ENCODE data around the gene PCBP3.
"Not testable (repeated sequence)": the region's sequence is repeated elsewhere in the genome, so short reads cannot be mapped to it uniquely, and the experiment has no call there.

PCBP3 gene

DNA sequence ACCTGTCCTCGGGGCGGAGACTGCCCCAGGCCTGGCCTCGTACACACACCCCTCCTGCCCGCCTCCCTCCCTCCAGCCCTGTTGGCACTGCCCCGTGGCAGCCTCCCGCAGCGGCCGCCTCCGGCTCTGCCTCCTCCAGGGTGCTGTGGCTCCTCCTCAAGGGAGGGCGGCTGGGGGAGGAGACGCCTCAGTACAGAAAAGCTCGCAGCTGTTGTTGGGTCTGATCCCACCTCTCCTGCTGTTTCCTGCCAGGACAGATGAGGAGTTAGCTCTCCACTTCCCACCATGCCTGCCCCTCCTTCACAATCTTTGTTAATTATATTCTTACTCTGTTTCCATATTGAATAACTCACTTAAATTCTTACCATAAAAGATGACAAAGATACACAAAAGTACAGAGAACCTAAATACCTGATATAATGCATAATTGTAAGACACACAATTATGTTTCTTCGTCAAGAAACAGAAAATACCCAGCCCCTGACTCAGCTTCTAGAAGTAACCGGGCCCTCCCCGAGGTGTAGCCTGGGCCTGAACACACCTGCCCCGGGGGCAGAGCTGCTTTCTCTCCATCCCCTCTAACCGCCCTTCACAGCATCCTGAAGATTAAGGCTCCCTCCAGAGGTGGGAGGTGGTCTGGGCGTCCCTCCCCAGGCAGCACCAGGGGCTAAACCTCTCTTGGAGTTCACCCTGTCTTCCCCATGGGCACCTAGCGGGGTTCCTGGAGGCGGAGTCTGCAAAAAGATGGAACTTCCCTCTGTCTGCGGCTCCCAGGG, 307.4 kb downstream of the PCBP3 start:
- Histone ChIP-seq H3K9me3 (ENCODE audit: insufficient read depth, low read length) (no peaks in the 10 kb centered on the region), H3K79me2 (ENCODE audit: insufficient read depth, low read length) (no peaks in the 10 kb centered on the region), H3K36me3 (ENCODE audit: low read length) (no peaks in the 10 kb centered on the region), H3K9ac (ENCODE audit: low read length) (no peak overlapping the region), H3K4me2 (ENCODE audit: low read depth, low read length, poor library complexity, severe bottlenecking) (no peak overlapping the region), H3K4me3 (ENCODE audit: insufficient read depth, low read length, poor library complexity, severe bottlenecking) (no peak overlapping the region), H3K27ac (ENCODE audit: low read depth, low read length) (no peak overlapping the region), H3K27me3 (ENCODE audit: low read length) (no peaks in the 10 kb centered on the region), H3F3A (ENCODE audit: insufficient read depth) (no peaks in the 10 kb centered on the region), H4K20me1 (ENCODE audit: low read depth, low read length) (no peaks in the 10 kb centered on the region), H2AFZ (ENCODE audit: low read depth, low read length, severe bottlenecking) (no peak overlapping the region), H3K9me2 (replicated peaks; ENCODE audit: insufficient read depth, low read length) (no peaks in the 10 kb centered on the region)
- no peak for TF ChIP-seq EZH2phosphoT487 (conservative IDR thresholded peaks at IDR 0.05; ENCODE audit: low read length)
- TF ChIP-seq, protein P1, sequence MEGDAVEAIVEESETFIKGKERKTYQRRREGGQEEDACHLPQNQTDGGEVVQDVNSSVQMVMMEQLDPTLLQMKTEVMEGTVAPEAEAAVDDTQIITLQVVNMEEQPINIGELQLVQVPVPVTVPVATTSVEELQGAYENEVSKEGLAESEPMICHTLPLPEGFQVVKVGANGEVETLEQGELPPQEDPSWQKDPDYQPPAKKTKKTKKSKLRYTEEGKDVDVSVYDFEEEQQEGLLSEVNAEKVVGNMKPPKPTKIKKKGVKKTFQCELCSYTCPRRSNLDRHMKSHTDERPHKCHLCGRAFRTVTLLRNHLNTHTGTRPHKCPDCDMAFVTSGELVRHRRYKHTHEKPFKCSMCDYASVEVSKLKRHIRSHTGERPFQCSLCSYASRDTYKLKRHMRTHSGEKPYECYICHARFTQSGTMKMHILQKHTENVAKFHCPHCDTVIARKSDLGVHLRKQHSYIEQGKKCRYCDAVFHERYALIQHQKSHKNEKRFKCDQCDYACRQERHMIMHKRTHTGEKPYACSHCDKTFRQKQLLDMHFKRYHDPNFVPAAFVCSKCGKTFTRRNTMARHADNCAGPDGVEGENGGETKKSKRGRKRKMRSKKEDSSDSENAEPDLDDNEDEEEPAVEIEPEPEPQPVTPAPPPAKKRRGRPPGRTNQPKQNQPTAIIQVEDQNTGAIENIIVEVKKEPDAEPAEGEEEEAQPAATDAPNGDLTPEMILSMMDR (IDR thresholded peaks at IDR 0.05; ENCODE audit: insufficient read depth, low read length, poor library complexity, severe bottlenecking), result no peak

DNA sequence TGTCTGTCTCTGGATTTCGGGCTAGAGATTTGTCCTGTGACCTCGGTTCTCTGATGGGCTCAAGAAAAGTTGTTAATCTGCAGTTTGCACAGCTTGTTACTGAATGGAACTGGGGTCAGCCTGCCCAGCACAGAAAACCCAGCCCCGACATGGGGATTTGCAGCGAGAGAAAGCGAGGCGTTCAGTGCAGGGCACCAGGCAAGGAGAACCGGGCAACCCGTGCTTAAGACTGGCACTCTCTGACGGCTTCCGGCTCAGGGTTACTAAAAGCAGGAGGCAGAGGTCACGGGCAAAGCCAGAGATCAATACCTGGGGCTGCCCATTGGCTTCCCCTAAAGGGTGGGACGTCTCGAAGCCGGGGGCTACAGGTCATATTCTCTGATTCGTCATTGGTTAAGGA, 308.2 kb downstream of the PCBP3 start:
- no peaks in the 10 kb centered on the region for H4K20me1 ChIP-seq (ENCODE audit: low read depth, low read length)
- no peaks in the 10 kb centered on the region for H3K36me3 ChIP-seq (ENCODE audit: low read length)
- TF ChIP-seq, protein P1 (IDR thresholded peaks at IDR 0.05; ENCODE audit: insufficient read depth, low read length, poor library complexity, severe bottlenecking), result no peak
- no peak for TF ChIP-seq EZH2phosphoT487 (conservative IDR thresholded peaks at IDR 0.05; ENCODE audit: low read length)
- H3K79me2 ChIP-seq (ENCODE audit: insufficient read depth, low read length), result no peaks in the 10 kb centered on the region
- H3F3A ChIP-seq (ENCODE audit: insufficient read depth), result no peaks in the 10 kb centered on the region
- no peaks in the 10 kb centered on the region for H3K27me3 ChIP-seq (ENCODE audit: low read length)
- no peak overlapping the region for H3K27ac ChIP-seq (ENCODE audit: low read depth, low read length)
- no peaks in the 10 kb centered on the region for H3K9me3 ChIP-seq (ENCODE audit: insufficient read depth, low read length)
- no peaks in the 10 kb centered on the region for H3K9me2 ChIP-seq (replicated peaks; ENCODE audit: insufficient read depth, low read length)
- no peak overlapping the region for H2AFZ ChIP-seq (ENCODE audit: low read depth, low read length, severe bottlenecking)
- no peak overlapping the region for H3K4me2 ChIP-seq (ENCODE audit: low read depth, low read length, poor library complexity, severe bottlenecking)
- no peak overlapping the region for H3K4me3 ChIP-seq (ENCODE audit: insufficient read depth, low read length, poor library complexity, severe bottlenecking)
- H3K9ac ChIP-seq (ENCODE audit: low read length), result no peak overlapping the region

GRCh38 chr21:45952527-45952926, 309.0 kb downstream of the PCBP3 start:
- not testable (repeated sequence) for H3F3A ChIP-seq (ENCODE audit: insufficient read depth); H3K9me2 ChIP-seq (replicated peaks; ENCODE audit: insufficient read depth, low read length); H3K9ac ChIP-seq (ENCODE audit: low read length); H3K27me3 ChIP-seq (ENCODE audit: low read length); H3K79me2 ChIP-seq (ENCODE audit: insufficient read depth, low read length); H3K27ac ChIP-seq (ENCODE audit: low read depth, low read length); H3K9me3 ChIP-seq (ENCODE audit: insufficient read depth, low read length); H2AFZ ChIP-seq (ENCODE audit: low read depth, low read length, severe bottlenecking); H4K20me1 ChIP-seq (ENCODE audit: low read depth, low read length); H3K4me3 ChIP-seq (ENCODE audit: insufficient read depth, low read length, poor library complexity, severe bottlenecking); H3K36me3 ChIP-seq (ENCODE audit: low read length); H3K4me2 ChIP-seq (ENCODE audit: low read depth, low read length, poor library complexity, severe bottlenecking)

DNA sequence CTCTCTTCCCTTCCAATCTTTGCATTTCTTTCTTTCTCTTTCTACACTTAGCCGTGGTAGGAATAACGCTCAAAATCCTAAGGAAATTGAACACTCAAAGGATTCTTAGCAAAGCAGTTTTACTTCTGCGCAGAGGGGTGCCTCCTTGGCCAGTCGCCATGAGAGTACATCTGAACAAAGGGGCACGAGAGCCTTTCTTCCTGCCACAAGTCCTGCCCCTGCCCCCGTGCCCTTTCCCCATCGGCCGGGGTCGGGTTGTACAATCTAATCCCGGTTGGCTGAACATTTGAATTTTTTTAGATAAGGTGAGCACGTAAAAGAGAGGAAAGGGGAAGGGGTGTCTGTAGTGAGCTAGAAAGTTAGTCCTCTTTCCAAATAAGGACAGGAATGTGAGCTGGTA, 309.4 kb downstream of the PCBP3 start:
- Histone ChIP-seq H3K9me2 (replicated peaks; ENCODE audit: insufficient read depth, low read length) (no peaks in the 10 kb centered on the region), H3K9ac (ENCODE audit: low read length) (no peak overlapping the region), H3K9me3 (ENCODE audit: insufficient read depth, low read length) (no peaks in the 10 kb centered on the region), H4K20me1 (ENCODE audit: low read depth, low read length) (no peaks in the 10 kb centered on the region), H3F3A (ENCODE audit: insufficient read depth) (no peaks in the 10 kb centered on the region), H3K79me2 (ENCODE audit: insufficient read depth, low read length) (no peaks in the 10 kb centered on the region), H3K27ac (ENCODE audit: low read depth, low read length) (no peak overlapping the region), H3K4me3 (ENCODE audit: insufficient read depth, low read length, poor library complexity, severe bottlenecking) (no peak overlapping the region), H3K4me2 (ENCODE audit: low read depth, low read length, poor library complexity, severe bottlenecking) (no peak overlapping the region), H2AFZ (ENCODE audit: low read depth, low read length, severe bottlenecking) (no peak overlapping the region), H3K36me3 (ENCODE audit: low read length) (no peaks in the 10 kb centered on the region), H3K27me3 (ENCODE audit: low read length) (no peaks in the 10 kb centered on the region)
- TF ChIP-seq, protein P1 (IDR thresholded peaks at IDR 0.05; ENCODE audit: insufficient read depth, low read length, poor library complexity, severe bottlenecking), result no peak
- TF ChIP-seq EZH2phosphoT487 (conservative IDR thresholded peaks at IDR 0.05; ENCODE audit: low read length), result no peak

All from SU-DHL-6 (cell line).